HEK293 (cell line): ENCODE results near the gene MRPL20.

Experiments
- CTCF ChIA-PET: fragments of 350-600 bp; formaldehyde crosslinking; extraction: SDS; loops from one replicate; lab custom pipeline; 2021; ENCODE audit warnings: antibody characterized with exemption; lab: Yijun Ruan, JAX
- POLR2A ChIA-PET: fragments of 300-600 bp; formaldehyde crosslinking; extraction: SDS; loops from one replicate; lab custom pipeline; 2020; ENCODE audit warnings: antibody characterized with exemption, inconsistent platforms; lab: Yijun Ruan, JAX
- H3K27ac ChIP-seq: fragments of 200-500 bp; sonication (Bioruptor generic); 2 replicates; pipeline ENCODE4 v1.5.1; 2014; ENCODE audit warnings: low read depth, low read length, control low read depth, inconsistent platforms; ENCODE audit errors: extremely low read depth
- H3K36me3 ChIP-seq, 2 experiments: fragments of 200-500 bp in 1 of 2; sonication (Bioruptor generic) in 1 of 2; 1 replicate in 1 of 2; 2 replicates in 1 of 2; pipeline ENCODE4 v1.5.1; 2014 to 2017; ENCODE audit warnings: inconsistent platforms in 2 of 2, low read length in 2 of 2; ENCODE audit not compliant: control insufficient read depth in 2 of 2, insufficient read depth in 1 of 2
- H3K4me1 ChIP-seq: fragments of 200-500 bp; sonication (Bioruptor generic); 2 replicates; pipeline ENCODE4 v1.5.1; 2014; ENCODE audit warnings: mild to moderate bottlenecking, low read length, inconsistent platforms; ENCODE audit not compliant: control insufficient read depth, insufficient read depth
- H3K4me3 ChIP-seq: 2 replicates; pipeline ENCODE4 v1.5.1; 2011; ENCODE audit warnings: low read depth, mild to moderate bottlenecking, control low read depth, low read length, moderate library complexity
- H3K9me3 ChIP-seq: fragments of 200-500 bp; sonication (Bioruptor generic); 2 replicates; pipeline ENCODE4 v1.5.1; 2014; ENCODE audit warnings: low read depth, low read length, inconsistent platforms; ENCODE audit not compliant: control insufficient read depth, insufficient read depth
- EGR2 ChIP-seq: fragments of 450-650 bp; formaldehyde crosslinking; IDR thresholded peaks from 2 replicates; pipeline ENCODE4 v1.5.1; 2016; ENCODE audit warnings: low read depth, missing biosample characterization, missing genetic modification characterization
- GLIS1 ChIP-seq: fragments of 450-650 bp; formaldehyde crosslinking; IDR thresholded peaks from 2 replicates; pipeline ENCODE4 v1.5.1; 2016; ENCODE audit warnings: missing biosample characterization, missing genetic modification characterization
- GLIS2 ChIP-seq: fragments of 450-650 bp; formaldehyde crosslinking; IDR thresholded peaks from 2 replicates; pipeline ENCODE4 v1.5.1; 2016; ENCODE audit warnings: missing biosample characterization, missing genetic modification characterization
- HIC1 ChIP-seq: fragments of 450-650 bp; formaldehyde crosslinking; IDR thresholded peaks from 2 replicates; pipeline ENCODE4 v1.5.1; 2016; ENCODE audit warnings: missing biosample characterization, missing genetic modification characterization
- KLF1 ChIP-seq: fragments of 450-650 bp; formaldehyde crosslinking; IDR thresholded peaks from 2 replicates; pipeline ENCODE4 v1.5.1; 2016; ENCODE audit warnings: missing biosample characterization, missing genetic modification characterization
- KLF10 ChIP-seq: fragments of 450-650 bp; IDR thresholded peaks from 2 replicates; pipeline ENCODE4 v1.5.1; 2018; ENCODE audit warnings: missing biosample characterization, mild to moderate bottlenecking, missing genetic modification characterization
- KLF8 ChIP-seq: fragments of 450-650 bp; formaldehyde crosslinking; IDR thresholded peaks from 2 replicates; pipeline ENCODE4 v1.5.1; 2016; ENCODE audit warnings: missing biosample characterization, missing genetic modification characterization
- PATZ1 ChIP-seq: fragments of 450-650 bp; formaldehyde crosslinking; IDR thresholded peaks from 2 replicates; pipeline ENCODE4 v1.5.1; 2016; ENCODE audit warnings: missing biosample characterization, missing genetic modification characterization
- PRDM1 ChIP-seq: fragments of 450-650 bp; formaldehyde crosslinking; IDR thresholded peaks from 2 replicates; pipeline ENCODE4; 2016; ENCODE audit warnings: missing biosample characterization, missing genetic modification characterization
- SCRT2 ChIP-seq: fragments of 450-650 bp; formaldehyde crosslinking; IDR thresholded peaks from 2 replicates; pipeline ENCODE4 v1.5.1; 2016; ENCODE audit warnings: missing biosample characterization, missing genetic modification characterization
- SP2 ChIP-seq: fragments of 450-650 bp; formaldehyde crosslinking; IDR thresholded peaks from 2 replicates; pipeline ENCODE4 v1.5.1; 2016; ENCODE audit warnings: missing biosample characterization, missing genetic modification characterization
- SP3 ChIP-seq: fragments of 450-650 bp; formaldehyde crosslinking; IDR thresholded peaks from 2 replicates; pipeline ENCODE4 v1.5.1; 2016; ENCODE audit warnings: missing biosample characterization, missing genetic modification characterization
- WT1 ChIP-seq: fragments of 450-650 bp; formaldehyde crosslinking; IDR thresholded peaks from 2 replicates; pipeline ENCODE4 v1.5.1; 2016; ENCODE audit warnings: missing biosample characterization, missing genetic modification characterization
- ZBTB26 ChIP-seq: fragments of 450-650 bp; formaldehyde crosslinking; optimal IDR thresholded peaks from 2 replicates; pipeline ENCODE3; 2016; ENCODE audit warnings: missing biosample characterization, mild to moderate bottlenecking, missing genetic modification characterization
- ZBTB44 ChIP-seq: fragments of 450-650 bp; IDR thresholded peaks from 2 replicates; pipeline ENCODE4 v1.5.1; 2018; ENCODE audit warnings: missing biosample characterization, mild to moderate bottlenecking, missing genetic modification characterization
- ZBTB48 ChIP-seq: fragments of 450-650 bp; formaldehyde crosslinking; IDR thresholded peaks from 2 replicates; pipeline ENCODE4 v1.5.1; 2016; ENCODE audit warnings: missing biosample characterization, missing genetic modification characterization
- ZBTB7A ChIP-seq: fragments of 450-650 bp; formaldehyde crosslinking; IDR thresholded peaks from 2 replicates; pipeline ENCODE4 v1.5.1; 2016; ENCODE audit warnings: low read depth, missing biosample characterization, missing genetic modification characterization
- ZFHX2 ChIP-seq: fragments of 450-650 bp; formaldehyde crosslinking; conservative IDR thresholded peaks from 2 replicates; pipeline ENCODE4 v1.5.1; 2016; ENCODE audit warnings: missing biosample characterization, missing genetic modification characterization
- ZNF292 ChIP-seq: fragments of 450-650 bp; formaldehyde crosslinking; IDR thresholded peaks from 2 replicates; pipeline ENCODE4 v1.5.1; 2016; ENCODE audit warnings: low read depth, missing biosample characterization, missing genetic modification characterization, borderline replicate concordance
- ZNF311 ChIP-seq: fragments of 450-650 bp; formaldehyde crosslinking; IDR thresholded peaks from 2 replicates; pipeline ENCODE4 v1.5.1; 2017; ENCODE audit warnings: missing biosample characterization, missing genetic modification characterization, borderline replicate concordance
- ZNF404 ChIP-seq: fragments of 450-650 bp; formaldehyde crosslinking; IDR thresholded peaks from 2 replicates; pipeline ENCODE4 v1.5.1; 2017; ENCODE audit warnings: missing biosample characterization, missing genetic modification characterization
- ZNF513 ChIP-seq: fragments of 450-650 bp; IDR thresholded peaks from 2 replicates; pipeline ENCODE4 v1.5.1; 2018; ENCODE audit warnings: missing biosample characterization, missing genetic modification characterization
- ZNF555 ChIP-seq: fragments of 450-650 bp; formaldehyde crosslinking; conservative IDR thresholded peaks from 2 replicates; pipeline ENCODE4 v1.5.1; 2017; ENCODE audit warnings: missing biosample characterization, mild to moderate bottlenecking, missing genetic modification characterization, inconsistent platforms
- ZNF561 ChIP-seq: fragments of 450-650 bp; IDR thresholded peaks from 2 replicates; pipeline ENCODE4 v1.5.1; 2018; ENCODE audit warnings: missing biosample characterization, missing genetic modification characterization, borderline replicate concordance
- ZNF596 ChIP-seq: fragments of 450-650 bp; IDR thresholded peaks from 2 replicates; pipeline ENCODE4 v1.5.0; 2018; ENCODE audit warnings: missing biosample characterization, mild to moderate bottlenecking, missing genetic modification characterization, moderate library complexity
- ZNF600 ChIP-seq: fragments of 450-650 bp; formaldehyde crosslinking; IDR thresholded peaks from 2 replicates; pipeline ENCODE4 v1.5.1; 2016; ENCODE audit warnings: missing biosample characterization, missing genetic modification characterization
- ZSCAN5A ChIP-seq: fragments of 450-650 bp; formaldehyde crosslinking; IDR thresholded peaks from 2 replicates; pipeline ENCODE4 v1.5.1; 2016; ENCODE audit warnings: missing biosample characterization, missing genetic modification characterization

MRPL20 gene

GRCh38 chr1:1435106-1435903 lies 28.2 kb upstream of the MRPL20 start, which contains the start of gene VWA1:
TSS of gene VWA1 (plus strand) at chr1:1435690. CDS start at chr1:1435749, 59 bp downstream.
- H3K4me3 ChIP-seq = peak within 1 kb of the TSS; percentile 24
- H3K36me3 ChIP-seq = peaks cover 0 to 9% of the 10 kb centered on the region in 2 experiments; a peak in 1 of 3 replicates
- CTCF ChIA-PET = no interaction called here
- POLR2A ChIA-PET = interaction anchor here (0.5 to 1.0 kb wide), 2 partner anchors 28 to 226 kb away, joined by 4 read pairs; partner anchors contain the start of gene MRPL20
- H3K4me1 ChIP-seq = no peaks in the 10 kb centered on the region
- no peaks in the 10 kb centered on the region for H3K9me3 ChIP-seq
- H3K27ac ChIP-seq = no peak within 1 kb of the TSS
- TF ChIP-seq ZBTB44 (tag by site-specific recombination) = no peak
- TF ChIP-seq ZNF600 (tag by site-specific recombination) = peak; percentile 36; the same call in 1 of the 2 replicates
- TF ChIP-seq SP2 = peak; percentile 48
- peak; percentile 90 for TF ChIP-seq KLF10 (tag by site-specific recombination)
- TF ChIP-seq ZBTB26 (tag by site-specific recombination) = peak; percentile 86
- peak; percentile 84; the same call in 1 of the 2 replicates for TF ChIP-seq KLF8 (tag by site-specific recombination)
- TF ChIP-seq ZNF513 (tag by site-specific recombination) = no peak
- TF ChIP-seq ZSCAN5A (tag by site-specific recombination) = 0 out of 2 replicates have a peak, but pooled peaks have one; percentile 25
- TF ChIP-seq SP3 (tag by site-specific recombination) = peak; percentile 56
- no peak for TF ChIP-seq ZNF292 (tag by site-specific recombination)
- peak; percentile 79 for TF ChIP-seq KLF1 (tag by site-specific recombination)
- no peak for TF ChIP-seq ZNF311 (tag by site-specific recombination)
- TF ChIP-seq PATZ1 = peak; percentile 71
- 0 out of 2 replicates have a peak, but pooled peaks have one; percentile 33 for TF ChIP-seq HIC1
- TF ChIP-seq EGR2 (tag by site-specific recombination) = peak; percentile 72
- peak; percentile 86 for TF ChIP-seq ZNF596 (tag by site-specific recombination)
- TF ChIP-seq SCRT2 (tag by site-specific recombination) = no peak
- TF ChIP-seq PRDM1 (tag by site-specific recombination) = no peak
- TF ChIP-seq ZNF561 = no peak
- TF ChIP-seq ZFHX2 = peak; percentile 84
- peak; percentile 87 for TF ChIP-seq GLIS1 (tag by site-specific recombination)
- TF ChIP-seq ZBTB7A (tag by site-specific recombination) = peak; percentile 83; the same call in 1 of the 2 replicates
- TF ChIP-seq GLIS2 (tag by site-specific recombination) = peak; percentile 94
- TF ChIP-seq WT1 (tag by site-specific recombination) = peak; percentile 47; the same call in 1 of the 2 replicates
- peak; percentile 71 for TF ChIP-seq ZBTB48 (tag by site-specific recombination)
- no peak for TF ChIP-seq ZNF555
- TF ChIP-seq ZNF404 (tag by site-specific recombination) = no peak
